GM12878 (cell line): ENCODE data around the gene MARF1. TPM values are rescaled to one million over a fixed set of nuclear protein-coding genes. Genes with fewer than 3 reads are reported as not detected.

ENCODE experiments used
- ATAC-seq: fragments of 200-7000 bp; cut with Tn5 transposase; 3 replicates; pipeline ENCODE4 v1.9.1; 2020; ENCODE audit warnings: mild to moderate bottlenecking, moderate library complexity
- BruUV-seq: library from RNA; stranded (reverse); fragments of 400-500 nt; replicated peaks from 2 replicates; lab custom pipeline; 2021; lab: Mats Ljungman, UMichigan
- CTCF ChIA-PET: fragments of 300-600 bp; sonication (Branson Sonifier 250); formaldehyde crosslinking; extraction: SDS; loops from one replicate; lab custom pipeline; 2021; ENCODE audit warnings: inconsistent platforms; lab: Yijun Ruan, JAX
- POLR2A ChIA-PET: fragments of 350-600 bp; formaldehyde crosslinking; extraction: SDS; loops from one replicate; lab custom pipeline; 2021; ENCODE audit warnings: inconsistent platforms; lab: Charles Lee
- RAD21 ChIA-PET: fragments of 300-600 bp; sonication (Branson Sonifier 250); formaldehyde crosslinking; loops from one replicate; lab custom pipeline; 2023; ENCODE audit warnings: antibody characterized with exemption; ENCODE audit not compliant: unreplicated experiment; lab: Charles Lee
- SMC1A ChIA-PET: fragments of 300-600 bp; sonication (Branson Sonifier 250); formaldehyde crosslinking; loops from one replicate; lab custom pipeline; 2023; ENCODE audit not compliant: unreplicated experiment, uncharacterized antibody; lab: Charles Lee
- DNase-seq: peaks from one replicate; pipeline ENCODE4 v3.0.0-alpha.2; 2011; ENCODE audit warnings: low read depth, low spot score
- FAIRE-seq: peaks from 3 replicates; lab custom pipeline; 2011; peaks lifted over from hg19 to GRCh38; lab: Jason Lieb, UNC
- H2AFZ ChIP-seq: 2 replicates; pipeline ENCODE4 v1.6.0; 2011; ENCODE audit warnings: low read depth, low read length, control low read depth; ENCODE audit not compliant: control insufficient read depth
- H3K27ac ChIP-seq: 2 replicates; pipeline ENCODE4 v1.5.1; 2011; ENCODE audit warnings: control low read depth; ENCODE audit not compliant: control insufficient read depth, insufficient read depth
- H3K27me3 ChIP-seq, 2 experiments: replicated peaks in 1 of 2; 2 replicates each; pipeline versions ENCODE4 v1.6.0 to v1.6.1; 2011; ENCODE audit warnings: low read length in 1 of 2; ENCODE audit not compliant: control insufficient read depth in 2 of 2, insufficient read depth in 2 of 2
- H3K36me3 ChIP-seq, 2 experiments: 2 replicates each; pipeline ENCODE4 v1.5.1; 2011; ENCODE audit warnings: low read length in 1 of 2; ENCODE audit not compliant: control insufficient read depth in 2 of 2, insufficient read depth in 2 of 2
- H3K4me1 ChIP-seq: 2 replicates; pipeline ENCODE4 v1.6.1; 2011; ENCODE audit warnings: mild to moderate bottlenecking, low read length, moderate library complexity, mixed read lengths; ENCODE audit not compliant: control insufficient read depth, insufficient read depth
- H3K4me2 ChIP-seq: 2 replicates; pipeline ENCODE4 v1.6.0; 2011; ENCODE audit warnings: control low read depth; ENCODE audit not compliant: control insufficient read depth, insufficient read depth
- H3K4me3 ChIP-seq: fragments of 200-600 bp; sonication (generic); 2 replicates; pipeline ENCODE4 v1.5.1; 2016
- H3K79me2 ChIP-seq: 2 replicates; pipeline ENCODE4 v1.6.0; 2011; ENCODE audit warnings: low read length; ENCODE audit not compliant: control insufficient read depth, insufficient read depth
- H3K9ac ChIP-seq: 2 replicates; pipeline ENCODE4 v1.8.0; 2011; ENCODE audit warnings: low read length, control low read depth, mixed read lengths; ENCODE audit not compliant: control insufficient read depth, insufficient read depth
- H3K9me3 ChIP-seq: replicated peaks from 3 replicates; pipeline ENCODE4 v1.5.1; 2011; ENCODE audit warnings: mild to moderate bottlenecking, low read length; ENCODE audit not compliant: control insufficient read depth, insufficient read depth
- H4K20me1 ChIP-seq: 2 replicates; pipeline ENCODE4 v1.6.0; 2011; ENCODE audit not compliant: control insufficient read depth, insufficient read depth
- CHD1 ChIP-seq: IDR thresholded peaks from 2 replicates; pipeline ENCODE4 v1.6.1; 2012; ENCODE audit warnings: low read depth, low read length, improper control_type of control experiment
- DPF2 ChIP-seq: fragments of 450-650 bp; IDR thresholded peaks from 2 replicates; pipeline ENCODE4 v1.6.1; 2017; ENCODE audit warnings: mild to moderate bottlenecking
- HDAC2 ChIP-seq: fragments of 200-600 bp; sonication (generic); IDR thresholded peaks from 2 replicates; pipeline ENCODE4 v1.6.1; 2017
- HDGF ChIP-seq: fragments of 450-650 bp; IDR thresholded peaks from 2 replicates; pipeline ENCODE4 v1.6.1; 2016; ENCODE audit warnings: antibody characterized with exemption
- IKZF1 ChIP-seq: fragments of 450-650 bp; conservative IDR thresholded peaks from 2 replicates; pipeline ENCODE4 v1.6.1; 2017; ENCODE audit warnings: antibody characterized with exemption, mild to moderate bottlenecking
- KDM1A ChIP-seq: fragments of 200-600 bp; sonication (generic); IDR thresholded peaks from 2 replicates; pipeline ENCODE4 v1.6.1; 2016; ENCODE audit warnings: borderline replicate concordance
- MYB ChIP-seq: fragments of 150-350 bp; IDR thresholded peaks from 2 replicates; pipeline ENCODE4 v1.6.1; 2014; ENCODE audit warnings: mild to moderate bottlenecking, low read depth, low read length, borderline replicate concordance
- NRF1 ChIP-seq: conservative IDR thresholded peaks from 2 replicates; pipeline ENCODE4 v1.6.1; 2011; ENCODE audit warnings: mild to moderate bottlenecking, low read depth, low read length, improper control_type of control experiment
- ZNF24 ChIP-seq: fragments of 450-650 bp; IDR thresholded peaks from 2 replicates; pipeline ENCODE4 v1.6.1; 2017; ENCODE audit warnings: antibody characterized with exemption, mild to moderate bottlenecking
- WGBS: methylation state at CpG from one replicate; pipeline ENCODE4 v1.1.6; 2016; ENCODE audit warnings: low lambda C conversion rate; ENCODE audit not compliant: insufficient replicate concordance, insufficient coverage; ENCODE audit errors: missing lambda C conversion rate; 5-methylcytosine and 5-hydroxymethylcytosine counted together
- in situ Hi-C: fragments of 300-500 bp; cut with MboI; formaldehyde crosslinking; loops from 9 replicates; pipeline ENCODE4 v1.14.3; 2018; ENCODE audit warnings: mixed read lengths
- intact Hi-C: fragments of 100-400 bp; cut with micrococcal nuclease; formaldehyde crosslinking; loops from one replicate; pipeline ENCODE4 v1.14.2; 2022; ENCODE audit not compliant: unreplicated experiment
- polyA plus RNA-seq, 11 experiments: library from polyadenylated mRNA; depleted of rRNA in 4 of 11; unstranded in 6 of 11; stranded (reverse) in 5 of 11; fragments of >200 nt; fragmentation: Nextera tagmentation in 4 of 11; fragmentation: Illumina TruSeq in 1 of 11; extraction: Ambion mirVana in 4 of 11; extraction: Trizol in 1 of 11; gene quantifications; 1 replicate in 1 of 11; 2 replicates in 10 of 11; pipeline versions ENCODE4 v1.2.1 to v1.2.3, GENCODE V29; 2011 to 2016; ENCODE audit warnings: inconsistent platforms in 2 of 11, missing spikeins in 2 of 11, low read depth in 1 of 11
- total RNA-seq, 4 experiments: library from RNA; depleted of rRNA in 3 of 4; stranded (reverse); fragments of >200 nt in 3 of 4; fragmentation: Illumina TruSeq in 1 of 4; extraction: Trizol in 1 of 4; gene quantifications; 2 replicates each; pipeline versions ENCODE4 v1.2.1 to v1.2.3, GENCODE V29; 2013 to 2021
- TF ChIP-seq, protein P1 (sequence below): fragments of 150-350 bp; IDR thresholded peaks from 2 replicates; pipeline ENCODE4 v1.6.1; 2014; ENCODE audit warnings: mild to moderate bottlenecking, low read depth, low read length
- TF ChIP-seq, protein P2 (sequence below): fragments of 450-650 bp; IDR thresholded peaks from 2 replicates; pipeline ENCODE4 v1.6.1; 2017; ENCODE audit warnings: mild to moderate bottlenecking
- TF ChIP-seq, protein P3 (sequence below): fragments of 450-650 bp; formaldehyde crosslinking; IDR thresholded peaks from 2 replicates; pipeline ENCODE4 v1.4.0; 2022; ENCODE audit warnings: mild to moderate bottlenecking, moderate library complexity
- TF ChIP-seq, protein P4 (sequence below): IDR thresholded peaks from 2 replicates; pipeline ENCODE4 v1.6.1; 2011; ENCODE audit warnings: mild to moderate bottlenecking, low read depth, low read length, moderate library complexity; ENCODE audit not compliant: insufficient replicate concordance

MARF1 gene
- total and polyA plus RNA-seq, 10 of the 15 experiments (the other 5 are each of a cell fraction or from before 2014, with no cell fraction given), result 4.5 to 40.1 (median 14.0) TPM

DNA sequence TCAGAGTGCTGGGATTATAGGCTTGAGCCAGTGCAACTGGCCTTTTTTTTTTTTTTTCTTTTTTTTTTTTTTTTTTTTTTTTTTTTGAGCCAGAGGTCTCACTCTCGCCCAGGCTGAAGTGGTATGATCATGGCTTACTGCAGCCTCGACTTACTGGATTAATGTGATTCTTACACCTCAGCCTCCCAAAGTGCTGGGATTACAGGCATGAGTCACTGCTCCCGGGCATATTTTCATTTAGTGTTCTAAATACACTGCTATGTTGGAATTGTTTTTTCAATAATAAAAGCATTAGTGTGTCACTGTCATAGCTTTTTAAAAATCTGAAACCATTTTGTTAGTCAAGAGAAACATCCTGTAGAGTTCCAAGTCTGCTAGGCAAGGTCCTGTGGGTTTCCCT is 47.3 kb upstream of the MARF1 start:
- Histone ChIP-seq H3K36me3 (peaks cover 30 to 62% of the 10 kb centered on the region in 2 experiments), H3K27me3 (no peaks in the 10 kb centered on the region), H3K4me2 (no peak overlapping the region), H4K20me1 (no peaks in the 10 kb centered on the region), H3K79me2 (no peaks in the 10 kb centered on the region), H2AFZ (no peak overlapping the region), H3K4me3 (no peak overlapping the region), H3K9me3 (no peaks in the 10 kb centered on the region), H3K27ac (no peak overlapping the region), H3K4me1 (no peaks in the 10 kb centered on the region), H3K9ac (no peak overlapping the region)
- RAD21 ChIA-PET, result no interaction called here
- intact Hi-C loops, result no loop called here
- DNase-seq, result no peak
- SMC1A ChIA-PET, result no interaction called here
- POLR2A ChIA-PET, result interaction anchor here (0.8 kb wide), 1 partner anchor 37 kb away, joined by 5 read pairs; no protein-coding TSS in a partner anchor
- TF ChIP-seq, protein P1, sequence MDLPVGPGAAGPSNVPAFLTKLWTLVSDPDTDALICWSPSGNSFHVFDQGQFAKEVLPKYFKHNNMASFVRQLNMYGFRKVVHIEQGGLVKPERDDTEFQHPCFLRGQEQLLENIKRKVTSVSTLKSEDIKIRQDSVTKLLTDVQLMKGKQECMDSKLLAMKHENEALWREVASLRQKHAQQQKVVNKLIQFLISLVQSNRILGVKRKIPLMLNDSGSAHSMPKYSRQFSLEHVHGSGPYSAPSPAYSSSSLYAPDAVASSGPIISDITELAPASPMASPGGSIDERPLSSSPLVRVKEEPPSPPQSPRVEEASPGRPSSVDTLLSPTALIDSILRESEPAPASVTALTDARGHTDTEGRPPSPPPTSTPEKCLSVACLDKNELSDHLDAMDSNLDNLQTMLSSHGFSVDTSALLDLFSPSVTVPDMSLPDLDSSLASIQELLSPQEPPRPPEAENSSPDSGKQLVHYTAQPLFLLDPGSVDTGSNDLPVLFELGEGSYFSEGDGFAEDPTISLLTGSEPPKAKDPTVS, result no peak
- TF ChIP-seq HDAC2 (no peak), HDGF (no peak), CHD1 (no peak), IKZF1 (no peak), ZNF24 (no peak), NRF1 (no peak), DPF2 (no peak), KDM1A (no peak), MYB (no peak)
- TF ChIP-seq, protein P2, sequence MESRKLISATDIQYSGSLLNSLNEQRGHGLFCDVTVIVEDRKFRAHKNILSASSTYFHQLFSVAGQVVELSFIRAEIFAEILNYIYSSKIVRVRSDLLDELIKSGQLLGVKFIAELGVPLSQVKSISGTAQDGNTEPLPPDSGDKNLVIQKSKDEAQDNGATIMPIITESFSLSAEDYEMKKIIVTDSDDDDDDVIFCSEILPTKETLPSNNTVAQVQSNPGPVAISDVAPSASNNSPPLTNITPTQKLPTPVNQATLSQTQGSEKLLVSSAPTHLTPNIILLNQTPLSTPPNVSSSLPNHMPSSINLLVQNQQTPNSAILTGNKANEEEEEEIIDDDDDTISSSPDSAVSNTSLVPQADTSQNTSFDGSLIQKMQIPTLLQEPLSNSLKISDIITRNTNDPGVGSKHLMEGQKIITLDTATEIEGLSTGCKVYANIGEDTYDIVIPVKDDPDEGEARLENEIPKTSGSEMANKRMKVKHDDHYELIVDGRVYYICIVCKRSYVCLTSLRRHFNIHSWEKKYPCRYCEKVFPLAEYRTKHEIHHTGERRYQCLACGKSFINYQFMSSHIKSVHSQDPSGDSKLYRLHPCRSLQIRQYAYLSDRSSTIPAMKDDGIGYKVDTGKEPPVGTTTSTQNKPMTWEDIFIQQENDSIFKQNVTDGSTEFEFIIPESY, result no peak
- TF ChIP-seq, protein P3, sequence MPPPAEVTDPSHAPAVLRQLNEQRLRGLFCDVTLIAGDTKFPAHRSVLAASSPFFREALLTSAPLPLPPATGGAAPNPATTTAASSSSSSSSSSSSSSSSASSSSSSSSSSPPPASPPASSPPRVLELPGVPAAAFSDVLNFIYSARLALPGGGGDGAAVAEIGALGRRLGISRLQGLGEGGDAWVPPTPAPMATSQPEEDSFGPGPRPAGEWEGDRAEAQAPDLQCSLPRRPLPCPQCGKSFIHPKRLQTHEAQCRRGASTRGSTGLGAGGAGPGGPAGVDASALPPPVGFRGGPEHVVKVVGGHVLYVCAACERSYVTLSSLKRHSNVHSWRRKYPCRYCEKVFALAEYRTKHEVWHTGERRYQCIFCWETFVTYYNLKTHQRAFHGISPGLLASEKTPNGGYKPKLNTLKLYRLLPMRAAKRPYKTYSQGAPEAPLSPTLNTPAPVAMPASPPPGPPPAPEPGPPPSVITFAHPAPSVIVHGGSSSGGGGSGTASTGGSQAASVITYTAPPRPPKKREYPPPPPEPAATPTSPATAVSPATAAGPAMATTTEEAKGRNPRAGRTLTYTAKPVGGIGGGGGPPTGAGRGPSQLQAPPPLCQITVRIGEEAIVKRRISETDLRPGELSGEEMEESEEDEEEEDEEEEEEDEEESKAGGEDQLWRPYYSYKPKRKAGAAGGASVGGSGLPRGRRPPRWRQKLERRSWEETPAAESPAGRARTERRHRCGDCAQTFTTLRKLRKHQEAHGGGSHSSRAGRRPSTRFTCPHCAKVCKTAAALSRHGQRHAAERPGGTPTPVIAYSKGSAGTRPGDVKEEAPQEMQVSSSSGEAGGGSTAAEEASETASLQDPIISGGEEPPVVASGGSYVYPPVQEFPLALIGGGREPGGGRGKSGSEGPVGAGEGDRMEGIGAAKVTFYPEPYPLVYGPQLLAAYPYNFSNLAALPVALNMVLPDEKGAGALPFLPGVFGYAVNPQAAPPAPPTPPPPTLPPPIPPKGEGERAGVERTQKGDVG (CRISPR knock-in tag), result no peak
- TF ChIP-seq, protein P4, sequence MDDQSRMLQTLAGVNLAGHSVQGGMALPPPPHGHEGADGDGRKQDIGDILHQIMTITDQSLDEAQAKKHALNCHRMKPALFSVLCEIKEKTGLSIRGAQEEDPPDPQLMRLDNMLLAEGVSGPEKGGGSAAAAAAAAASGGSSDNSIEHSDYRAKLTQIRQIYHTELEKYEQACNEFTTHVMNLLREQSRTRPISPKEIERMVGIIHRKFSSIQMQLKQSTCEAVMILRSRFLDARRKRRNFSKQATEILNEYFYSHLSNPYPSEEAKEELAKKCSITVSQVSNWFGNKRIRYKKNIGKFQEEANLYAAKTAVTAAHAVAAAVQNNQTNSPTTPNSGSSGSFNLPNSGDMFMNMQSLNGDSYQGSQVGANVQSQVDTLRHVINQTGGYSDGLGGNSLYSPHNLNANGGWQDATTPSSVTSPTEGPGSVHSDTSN, result no peak
- in situ Hi-C loops, result no loop called here
- no peak for ATAC-seq
- CTCF ChIA-PET, result interaction anchor here (1.0 kb wide), 1 partner anchor 264 kb away, joined by 3 read pairs; no protein-coding TSS in a partner anchor
- FAIRE-seq, result no peak
- WGBS, result 99% methylated on average over 3 of the region's 3 CpGs
- no TSS peak for BruUV-seq
